Measurements from ENCODE around the gene B4GALT6. TPM values are rescaled to one million over a fixed set of nuclear protein-coding genes. Genes with fewer than 3 reads are reported as not detected.

B4GALT6 gene
- total RNA-seq, 1 experiment from 2014 or later: 16.1 TPM

DNA sequence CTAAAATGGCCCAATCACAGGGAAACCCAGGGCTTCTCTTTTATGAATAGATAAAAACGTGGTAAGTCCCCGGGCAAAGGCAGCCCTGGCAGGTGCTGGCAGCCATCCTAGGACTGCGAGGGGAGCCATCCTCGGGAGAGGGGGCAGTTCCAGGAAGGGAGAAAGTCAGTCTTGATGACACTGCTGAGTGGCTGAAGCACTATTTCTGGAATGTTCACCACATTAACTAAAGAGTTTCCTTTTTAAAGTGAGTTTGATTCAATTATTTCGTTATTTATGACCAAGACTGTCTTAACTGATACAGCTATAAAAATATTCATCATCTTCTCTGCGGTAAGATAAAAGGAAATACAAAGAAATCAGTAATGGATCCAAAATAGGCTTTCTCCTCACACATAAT is 72.3 kb downstream of the B4GALT6 start:
- Histone ChIP-seq H3K9ac (ENCODE audit: low read length) (no peak overlapping the region), H4K20me1 (ENCODE audit: insufficient read depth) (no peaks in the 10 kb centered on the region), H3K36me3 (ENCODE audit: control insufficient read depth in 1 of 2, insufficient read depth in 2 of 2, low read length in 2 of 2) (no peaks in the 10 kb centered on the region), H3K27ac (ENCODE audit: low read depth, low read length) (no peak overlapping the region), H3K4me2 (ENCODE audit: low read length) (no peak overlapping the region), H3K27me3 (ENCODE audit: insufficient read depth, low read length) (no peaks in the 10 kb centered on the region), H3K79me2 (ENCODE audit: insufficient read depth, low read length) (no peaks in the 10 kb centered on the region), H3K4me1 (ENCODE audit: control insufficient read depth in 1 of 2, insufficient read depth in 2 of 2, low read length in 2 of 2) (0 out of 4 replicates have a peak, but pooled peaks cover 0 to 5% of the 10 kb centered on the region in 2 experiments), H3K9me3 (ENCODE audit: control insufficient read depth in 1 of 2, insufficient read depth in 1 of 2, low read depth in 1 of 2, low read length in 2 of 2) (no peaks in the 10 kb centered on the region), H2AFZ (ENCODE audit: low read depth, low read length, poor library complexity, severe bottlenecking) (no peak overlapping the region), H3K4me3 (replicated peaks in 1 of 2; ENCODE audit: low read depth in 1 of 2, low read length in 2 of 2) (no peak overlapping the region), H3K9me2 (ENCODE audit: insufficient read depth) (no peaks in the 10 kb centered on the region)
- ChIA-PET RAD21 (ENCODE audit: low non-redundant PET in 1 of 2, low total read pairs in 2 of 2, uncharacterized antibody in 2 of 2, unreplicated experiment in 2 of 2) (no interaction called here), POLR2A (no interaction called here), CTCF (no interaction called here)
- DNase-seq (ENCODE audit: low read depth, low spot score) (no peak), ATAC-seq (no peak)
- TF ChIP-seq ELF1 (IDR thresholded peaks at IDR 0.05; ENCODE audit: borderline replicate concordance, low read depth): no peak
- TF ChIP-seq, protein P1, sequence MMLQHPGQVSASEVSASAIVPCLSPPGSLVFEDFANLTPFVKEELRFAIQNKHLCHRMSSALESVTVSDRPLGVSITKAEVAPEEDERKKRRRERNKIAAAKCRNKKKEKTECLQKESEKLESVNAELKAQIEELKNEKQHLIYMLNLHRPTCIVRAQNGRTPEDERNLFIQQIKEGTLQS (IDR thresholded peaks at IDR 0.05): no peak
- TF ChIP-seq SIN3A (IDR thresholded peaks at IDR 0.05; ENCODE audit: low read depth): no peak
- no peak for TF ChIP-seq CEBPB (IDR thresholded peaks at IDR 0.05; ENCODE audit: low read depth)
- no peak for TF ChIP-seq EZH2phosphoT487 (IDR thresholded peaks at IDR 0.05; ENCODE audit: borderline replicate concordance)
- intact Hi-C loops (cut with micrococcal nuclease): no loop called here
- BruUV-seq (replicated peaks): no TSS peak

DNA sequence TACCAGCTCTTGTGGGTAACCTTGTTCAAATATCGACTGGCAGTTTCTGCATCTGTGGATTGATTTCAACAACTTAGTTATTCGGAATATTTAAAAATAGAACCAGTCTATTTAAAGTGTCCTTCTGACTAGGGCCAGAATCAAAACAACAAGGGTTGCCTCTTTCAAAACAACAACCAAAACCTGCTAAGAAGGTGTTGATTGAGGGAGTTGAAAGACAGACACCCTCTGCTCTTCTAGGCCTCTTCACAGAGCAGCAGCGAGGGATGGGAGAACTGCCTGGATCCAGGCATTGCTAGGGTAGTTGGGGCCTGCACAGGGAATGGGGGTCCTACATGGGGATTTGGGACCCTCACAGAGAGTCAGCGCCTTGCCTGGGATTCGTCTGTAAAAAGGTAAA is 72.9 kb downstream of the B4GALT6 start:
- H4K20me1 ChIP-seq (ENCODE audit: insufficient read depth): no peaks in the 10 kb centered on the region
- H2AFZ ChIP-seq (ENCODE audit: low read depth, low read length, poor library complexity, severe bottlenecking): no peak overlapping the region
- H3K27me3 ChIP-seq (ENCODE audit: insufficient read depth, low read length): no peaks in the 10 kb centered on the region
- H3K79me2 ChIP-seq (ENCODE audit: insufficient read depth, low read length): no peaks in the 10 kb centered on the region
- no peak overlapping the region for H3K4me2 ChIP-seq (ENCODE audit: low read length)
- ATAC-seq (no peak), DNase-seq (ENCODE audit: low read depth, low spot score) (no peak)
- BruUV-seq (replicated peaks): no TSS peak
- H3K36me3 ChIP-seq (ENCODE audit: control insufficient read depth in 1 of 2, insufficient read depth in 2 of 2, low read length in 2 of 2): no peaks in the 10 kb centered on the region
- H3K9me3 ChIP-seq (ENCODE audit: control insufficient read depth in 1 of 2, insufficient read depth in 1 of 2, low read depth in 1 of 2, low read length in 2 of 2): no peaks in the 10 kb centered on the region
- H3K4me3 ChIP-seq (replicated peaks in 1 of 2; ENCODE audit: low read depth in 1 of 2, low read length in 2 of 2): no peak overlapping the region
- intact Hi-C loops (cut with micrococcal nuclease): no loop called here
- ChIA-PET POLR2A (no interaction called here), RAD21 (ENCODE audit: low non-redundant PET in 1 of 2, low total read pairs in 2 of 2, uncharacterized antibody in 2 of 2, unreplicated experiment in 2 of 2) (no interaction called here), CTCF (interaction anchor here (1.2 kb wide), 1 partner anchor 36 kb away, joined by 3 read pairs; no protein-coding TSS in a partner anchor)
- H3K4me1 ChIP-seq (ENCODE audit: control insufficient read depth in 1 of 2, insufficient read depth in 2 of 2, low read length in 2 of 2): 0 out of 4 replicates have a peak, but pooled peaks cover 0 to 5% of the 10 kb centered on the region in 2 experiments
- TF ChIP-seq ZFX (IDR thresholded peaks at IDR 0.05) (no peak), EZH2phosphoT487 (IDR thresholded peaks at IDR 0.05; ENCODE audit: borderline replicate concordance) (no peak), FOSL1 (IDR thresholded peaks at IDR 0.05; ENCODE audit: low read depth) (no peak), YY1 (IDR thresholded peaks at IDR 0.05; ENCODE audit: extremely low read depth, insufficient replicate concordance, low read depth, low read length) (no peak), JUND (IDR thresholded peaks at IDR 0.05) (no peak), EGR1 (IDR thresholded peaks at IDR 0.05; ENCODE audit: low read depth) (no peak)
- TF ChIP-seq, protein P2, sequence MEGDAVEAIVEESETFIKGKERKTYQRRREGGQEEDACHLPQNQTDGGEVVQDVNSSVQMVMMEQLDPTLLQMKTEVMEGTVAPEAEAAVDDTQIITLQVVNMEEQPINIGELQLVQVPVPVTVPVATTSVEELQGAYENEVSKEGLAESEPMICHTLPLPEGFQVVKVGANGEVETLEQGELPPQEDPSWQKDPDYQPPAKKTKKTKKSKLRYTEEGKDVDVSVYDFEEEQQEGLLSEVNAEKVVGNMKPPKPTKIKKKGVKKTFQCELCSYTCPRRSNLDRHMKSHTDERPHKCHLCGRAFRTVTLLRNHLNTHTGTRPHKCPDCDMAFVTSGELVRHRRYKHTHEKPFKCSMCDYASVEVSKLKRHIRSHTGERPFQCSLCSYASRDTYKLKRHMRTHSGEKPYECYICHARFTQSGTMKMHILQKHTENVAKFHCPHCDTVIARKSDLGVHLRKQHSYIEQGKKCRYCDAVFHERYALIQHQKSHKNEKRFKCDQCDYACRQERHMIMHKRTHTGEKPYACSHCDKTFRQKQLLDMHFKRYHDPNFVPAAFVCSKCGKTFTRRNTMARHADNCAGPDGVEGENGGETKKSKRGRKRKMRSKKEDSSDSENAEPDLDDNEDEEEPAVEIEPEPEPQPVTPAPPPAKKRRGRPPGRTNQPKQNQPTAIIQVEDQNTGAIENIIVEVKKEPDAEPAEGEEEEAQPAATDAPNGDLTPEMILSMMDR (IDR thresholded peaks at IDR 0.05 in 2 of 3, conservative IDR thresholded peaks at IDR 0.05 in 1 of 3; ENCODE audit: borderline replicate concordance in 1 of 3, insufficient read depth in 1 of 3, low read depth in 2 of 3, low read length in 2 of 3): no peak
- H3K9me2 ChIP-seq (ENCODE audit: insufficient read depth): no peaks in the 10 kb centered on the region
- no peak overlapping the region for H3K27ac ChIP-seq (ENCODE audit: low read depth, low read length)
- H3K9ac ChIP-seq (ENCODE audit: low read length): no peak overlapping the region
